HEK293T (cell line): ENCODE results near the gene SRRD.

ENCODE experiments used
- ARNT ChIP-seq: fragments of 450-650 bp; IDR thresholded peaks from 2 replicates; pipeline ENCODE4 v1.6.1; 2017; ENCODE audit warnings: mild to moderate bottlenecking
- BHLHE40 ChIP-seq: fragments of 450-650 bp; IDR thresholded peaks from 2 replicates; pipeline ENCODE4 v1.6.1; 2016; ENCODE audit warnings: mild to moderate bottlenecking, moderate library complexity, borderline replicate concordance
- ELF4 ChIP-seq: fragments of 450-650 bp; IDR thresholded peaks from 2 replicates; pipeline ENCODE4 v1.6.1; 2017; ENCODE audit warnings: antibody characterized with exemption
- FOXM1 ChIP-seq: fragments of 450-650 bp; IDR thresholded peaks from 2 replicates; pipeline ENCODE4 v1.6.1; 2017; ENCODE audit warnings: mild to moderate bottlenecking, borderline replicate concordance
- HDGF ChIP-seq: fragments of 450-650 bp; IDR thresholded peaks from 2 replicates; pipeline ENCODE4 v1.6.1; 2017; ENCODE audit warnings: antibody characterized with exemption, borderline replicate concordance
- LEF1 ChIP-seq: fragments of 450-650 bp; IDR thresholded peaks from 2 replicates; pipeline ENCODE4 v1.6.1; 2017; ENCODE audit warnings: mild to moderate bottlenecking, borderline replicate concordance
- NFRKB ChIP-seq: fragments of 450-650 bp; IDR thresholded peaks from 2 replicates; pipeline ENCODE4 v1.6.1; 2016; ENCODE audit warnings: mild to moderate bottlenecking, moderate library complexity
- SP1 ChIP-seq: fragments of 450-650 bp; IDR thresholded peaks from 2 replicates; pipeline ENCODE4 v1.6.1; 2017
- ZNF384 ChIP-seq: fragments of 450-650 bp; IDR thresholded peaks from 2 replicates; pipeline ENCODE4 v1.6.1; 2016

DNA sequence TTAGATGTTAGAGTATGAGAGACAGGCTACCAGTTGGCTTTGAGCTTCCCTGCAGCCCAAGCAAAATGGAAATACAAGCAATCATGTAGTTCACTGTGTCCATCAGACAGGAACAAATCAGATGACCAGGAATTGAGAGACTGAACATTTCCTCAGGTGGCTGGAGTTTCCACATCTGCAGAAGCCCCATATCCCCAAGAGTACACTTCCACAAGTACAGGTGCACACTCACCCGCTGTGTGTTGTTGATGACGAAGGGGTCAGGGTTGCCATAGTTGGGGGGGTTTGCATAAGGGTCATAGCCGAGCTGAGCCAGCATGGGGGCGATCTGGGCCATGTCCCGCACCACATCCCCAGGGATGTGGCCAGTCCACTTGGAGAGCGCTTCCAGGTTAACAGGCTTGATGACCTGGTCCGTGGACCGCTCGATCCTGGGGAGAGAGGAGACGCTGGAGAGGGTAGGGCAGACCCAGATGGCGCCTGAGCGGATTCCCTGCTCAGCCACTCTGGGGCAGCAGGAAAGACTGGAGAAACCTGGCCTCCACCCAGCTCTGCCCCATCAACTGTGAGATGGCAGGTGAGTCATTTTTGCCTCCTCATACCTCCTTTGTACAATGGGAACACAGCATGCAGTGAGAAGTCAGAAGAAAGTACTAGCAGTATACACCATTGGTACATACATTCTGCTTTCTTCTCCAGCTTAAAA is 52.5 kb downstream of the SRRD start:
- TF ChIP-seq LEF1 (no peak), NFRKB (no peak), ARNT (no peak), BHLHE40 (no peak), ZNF384 (no peak), HDGF (no peak), ELF4 (no peak), SP1 (no peak), FOXM1 (no peak)
